VCaP (cell line): ENCODE measurements around the gene HSD3B2.

Source experiments
- H3K27ac ChIP-seq: fragments of 450-650 bp; 2 replicates; pipeline ENCODE4 v1.5.1; 2017
- TF ChIP-seq, protein P1 (sequence below): fragments of 450-650 bp; conservative IDR thresholded peaks from 2 replicates; pipeline ENCODE4 v1.5.1; 2017; ENCODE audit warnings: mild to moderate bottlenecking, moderate library complexity

Gene HSD3B2

DNA sequence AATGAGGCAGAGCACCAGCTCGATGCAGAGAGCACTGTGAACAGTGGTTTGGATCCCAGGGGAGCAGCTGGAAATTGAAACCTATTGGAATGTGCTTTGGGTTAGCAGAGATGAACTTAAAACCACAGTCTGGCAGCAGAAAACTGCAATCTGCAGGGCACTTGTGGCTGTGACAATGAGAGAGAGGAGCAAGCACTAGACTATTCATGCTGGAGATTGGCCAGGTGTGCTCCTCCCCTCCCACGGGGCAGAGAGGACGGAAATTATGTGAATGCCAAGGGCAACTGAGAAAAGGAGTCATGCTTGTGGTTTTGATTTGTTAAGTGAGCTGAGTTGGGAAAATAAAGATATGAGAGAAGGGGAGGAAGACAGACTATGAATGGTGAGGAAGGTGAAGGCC is 38.1 kb downstream of the HSD3B2 start:
- no peak overlapping the region for H3K27ac ChIP-seq
- TF ChIP-seq, protein P1, sequence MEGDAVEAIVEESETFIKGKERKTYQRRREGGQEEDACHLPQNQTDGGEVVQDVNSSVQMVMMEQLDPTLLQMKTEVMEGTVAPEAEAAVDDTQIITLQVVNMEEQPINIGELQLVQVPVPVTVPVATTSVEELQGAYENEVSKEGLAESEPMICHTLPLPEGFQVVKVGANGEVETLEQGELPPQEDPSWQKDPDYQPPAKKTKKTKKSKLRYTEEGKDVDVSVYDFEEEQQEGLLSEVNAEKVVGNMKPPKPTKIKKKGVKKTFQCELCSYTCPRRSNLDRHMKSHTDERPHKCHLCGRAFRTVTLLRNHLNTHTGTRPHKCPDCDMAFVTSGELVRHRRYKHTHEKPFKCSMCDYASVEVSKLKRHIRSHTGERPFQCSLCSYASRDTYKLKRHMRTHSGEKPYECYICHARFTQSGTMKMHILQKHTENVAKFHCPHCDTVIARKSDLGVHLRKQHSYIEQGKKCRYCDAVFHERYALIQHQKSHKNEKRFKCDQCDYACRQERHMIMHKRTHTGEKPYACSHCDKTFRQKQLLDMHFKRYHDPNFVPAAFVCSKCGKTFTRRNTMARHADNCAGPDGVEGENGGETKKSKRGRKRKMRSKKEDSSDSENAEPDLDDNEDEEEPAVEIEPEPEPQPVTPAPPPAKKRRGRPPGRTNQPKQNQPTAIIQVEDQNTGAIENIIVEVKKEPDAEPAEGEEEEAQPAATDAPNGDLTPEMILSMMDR: no peak

DNA sequence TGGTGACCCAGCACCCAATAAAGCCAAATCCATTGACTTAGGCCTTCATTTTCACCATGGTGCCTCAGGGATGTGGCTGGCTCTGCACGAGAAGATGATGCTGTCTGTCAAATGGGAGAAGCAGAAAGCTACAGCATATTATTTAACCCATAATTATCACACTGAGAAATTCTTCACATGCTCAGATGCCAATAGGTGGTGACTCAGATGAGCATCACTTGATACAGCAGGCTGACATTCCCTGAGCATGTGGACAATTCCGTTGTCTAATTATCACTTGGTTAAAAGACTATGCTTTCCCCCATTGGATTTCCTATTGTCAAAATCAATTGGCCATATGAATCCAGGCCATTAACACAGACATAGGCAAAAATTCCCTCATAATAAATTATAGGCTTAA is 48.0 kb downstream of the HSD3B2 start:
- TF ChIP-seq, protein P1: no peak
- no peak overlapping the region for H3K27ac ChIP-seq

DNA sequence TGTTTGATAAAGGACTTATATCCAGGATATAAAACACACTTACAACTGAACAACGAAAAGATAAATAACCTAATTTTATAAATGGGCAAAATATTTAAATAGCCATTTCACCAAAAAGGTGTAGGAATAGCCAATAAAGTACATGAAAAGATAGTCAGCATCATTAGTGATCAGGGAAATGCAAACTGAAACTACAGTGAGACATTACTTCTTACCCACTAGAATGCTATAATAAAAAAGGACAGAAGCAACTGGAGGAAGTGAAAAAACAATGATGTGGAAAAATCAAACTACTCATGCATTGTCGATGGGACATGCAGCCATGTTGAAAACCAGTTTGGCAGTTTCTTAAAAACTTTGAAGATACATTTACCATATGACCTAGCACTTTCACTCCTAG is 48.6 kb downstream of the HSD3B2 start:
- no peak overlapping the region for H3K27ac ChIP-seq

DNA sequence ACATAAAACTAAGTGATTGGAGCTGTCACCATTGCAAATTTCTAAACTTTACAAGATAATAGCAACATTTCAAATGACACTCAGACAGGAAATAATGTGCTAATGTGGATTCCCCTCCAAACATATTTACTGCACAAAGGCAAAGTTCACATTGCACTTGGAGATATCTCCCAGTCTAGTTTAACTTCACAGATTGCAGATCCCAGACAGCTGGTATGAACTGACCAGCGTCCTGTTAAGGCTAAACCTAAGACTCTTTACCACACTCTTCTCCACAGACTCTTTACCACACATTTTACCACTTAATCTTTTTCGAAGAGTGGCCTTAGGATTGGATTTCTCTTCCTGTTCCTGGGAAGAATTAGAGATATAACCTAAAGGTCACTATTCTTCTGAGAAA is 51.5 kb downstream of the HSD3B2 start:
- TF ChIP-seq, protein P1: no peak
- H3K27ac ChIP-seq: no peak overlapping the region

More for the DNA sequence above, 48.6 kb downstream of the HSD3B2 start:
- TF ChIP-seq, protein P1: no peak

DNA sequence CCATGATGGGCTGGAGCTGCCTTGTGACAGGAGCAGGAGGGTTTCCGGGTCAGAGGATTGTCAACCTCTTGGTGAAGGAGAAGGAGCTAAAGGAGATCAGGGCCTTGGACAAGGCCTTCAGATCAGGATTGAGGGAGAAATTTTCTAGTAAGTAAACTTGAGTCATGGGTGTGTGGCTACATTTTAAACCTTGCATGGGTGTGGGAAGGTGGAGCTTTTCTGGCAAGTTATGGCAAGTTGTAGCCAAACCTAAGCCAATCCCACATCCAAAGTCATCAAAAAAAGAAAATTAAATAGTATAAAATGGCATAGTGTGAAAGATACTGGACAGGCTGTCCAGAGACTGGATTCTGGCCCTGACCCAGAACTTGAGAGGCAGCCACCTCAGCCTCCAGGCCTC is 52.3 kb downstream of the HSD3B2 start:
- no peak overlapping the region for H3K27ac ChIP-seq
- TF ChIP-seq, protein P1: no peak

DNA sequence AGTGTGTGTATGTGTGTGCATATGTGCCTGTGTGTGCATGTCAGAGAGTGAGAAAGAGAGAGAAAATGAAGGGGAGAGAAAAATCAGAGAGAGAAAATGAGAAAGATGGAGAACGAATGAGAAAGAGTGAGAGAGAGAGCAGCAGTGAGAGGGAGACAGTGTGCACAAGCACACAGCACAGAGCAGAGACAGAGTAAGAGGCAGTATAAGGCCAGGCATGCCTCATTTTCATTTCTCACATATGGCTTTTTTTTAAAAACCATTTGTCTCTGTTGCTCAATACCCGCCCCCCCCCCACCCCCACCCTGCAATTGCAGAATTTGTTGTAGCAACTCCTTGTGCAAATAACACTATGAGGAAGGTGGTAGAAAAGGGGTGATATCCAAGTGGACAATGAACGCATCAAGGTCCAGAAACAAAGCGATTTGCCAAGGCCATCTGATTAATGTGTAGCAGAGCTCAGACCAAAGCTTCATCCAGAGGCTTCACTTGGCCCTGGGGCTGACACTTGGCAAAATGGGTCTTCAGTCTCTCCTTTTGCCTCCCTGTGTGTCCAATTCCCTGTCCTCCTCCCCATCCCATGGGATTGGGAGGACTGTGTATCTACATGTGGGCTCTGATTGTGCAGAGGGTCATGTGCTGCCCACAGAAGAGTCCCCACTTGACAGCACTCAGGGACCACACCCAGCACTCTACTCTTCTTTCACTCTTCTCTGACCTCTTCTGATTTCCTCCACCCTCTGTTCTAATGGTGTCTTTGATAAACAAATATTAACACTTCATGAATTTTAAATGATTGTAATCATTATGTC is 53.1 kb downstream of the HSD3B2 start:
- no peak overlapping the region for H3K27ac ChIP-seq
- TF ChIP-seq, protein P1: no peak

DNA sequence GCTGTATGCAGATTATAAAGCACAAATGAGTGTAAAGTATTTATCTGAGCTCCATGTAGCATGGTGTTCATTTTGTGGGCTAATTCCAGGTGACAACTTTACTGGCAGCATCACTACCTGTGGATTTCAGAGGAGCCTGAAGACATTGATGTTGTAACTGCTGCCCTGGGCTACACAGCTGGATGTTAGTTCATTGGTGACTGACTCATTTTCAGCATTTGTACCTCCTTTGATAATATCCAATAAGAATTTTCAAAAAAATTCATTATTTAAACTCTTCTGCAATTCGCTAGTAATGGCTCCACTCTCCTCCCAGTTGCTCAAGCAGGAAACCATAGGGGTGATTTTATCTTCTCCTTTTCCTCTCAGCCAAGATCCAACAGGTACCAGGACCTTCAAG is 54.8 kb downstream of the HSD3B2 start:
- H3K27ac ChIP-seq: no peak overlapping the region
- TF ChIP-seq, protein P1: no peak
